ENCODE results near the gene LTB.
"Not testable (repeated sequence)": the region's sequence is repeated elsewhere in the genome, so short reads cannot be mapped to it uniquely, and the experiment has no call there.

The LTB gene

DNA sequence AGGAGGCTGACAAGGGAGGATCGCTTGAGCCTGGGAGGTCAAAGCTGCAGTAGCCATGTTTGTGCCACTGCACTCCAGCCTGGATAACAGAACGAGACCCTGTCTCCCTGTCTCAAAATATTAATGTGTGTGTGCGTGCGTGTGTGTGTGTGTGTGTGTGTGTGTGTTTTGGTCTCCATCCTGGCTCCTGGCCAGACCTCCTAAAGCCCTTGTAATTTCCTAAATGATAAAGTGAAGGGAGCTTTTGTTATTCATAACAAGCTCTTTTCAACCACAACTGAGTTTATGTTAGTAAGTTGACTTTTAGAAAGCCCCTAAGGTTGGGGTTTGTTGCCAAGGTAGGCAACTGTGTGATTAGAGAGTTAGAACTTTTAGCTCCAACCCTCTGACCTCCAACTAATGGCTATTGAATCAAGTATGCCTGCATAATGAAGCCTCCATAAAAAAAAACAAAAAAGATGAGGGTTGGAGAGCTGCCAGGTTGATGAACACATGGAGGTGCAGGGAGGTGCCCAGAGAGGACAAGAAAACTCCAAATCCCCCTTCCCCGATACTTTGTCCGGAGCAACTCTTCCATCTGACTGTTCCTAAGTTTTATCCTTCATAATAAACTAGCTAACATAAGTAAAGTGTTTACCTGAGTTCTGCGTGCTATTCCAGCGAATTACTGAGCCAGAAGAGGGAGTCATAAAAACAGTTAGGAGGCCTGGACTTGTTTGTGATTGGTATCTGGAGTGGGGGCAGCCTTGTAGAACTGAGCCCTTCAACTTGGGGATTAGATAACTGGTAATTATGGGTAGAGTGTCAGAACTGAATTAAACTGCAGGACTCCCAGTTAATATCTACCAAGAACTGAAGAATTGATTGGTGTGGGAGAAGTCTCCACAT, 27.5 kb upstream of the LTB start:
- DNase-seq: no peak

DNA sequence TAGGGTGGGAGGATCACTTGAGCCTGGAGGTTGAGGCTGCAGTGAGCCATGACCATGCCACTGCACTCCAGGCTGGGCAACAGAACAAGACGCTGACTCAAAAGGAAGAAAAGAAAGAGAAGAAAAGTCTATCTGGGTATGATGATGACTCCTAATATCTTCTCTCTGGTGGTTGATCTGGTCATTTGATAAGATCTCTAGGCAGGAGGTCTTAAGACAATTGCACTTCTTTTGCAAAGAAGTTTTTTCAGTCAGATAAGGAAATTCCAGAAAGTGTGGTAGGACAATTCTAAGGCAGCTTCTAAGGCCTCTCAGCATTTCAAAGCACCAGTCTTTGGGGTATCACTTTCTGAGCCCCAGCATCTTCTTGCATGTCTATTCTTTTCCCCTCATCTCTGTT, 25.1 kb upstream of the LTB start:
- no peak for DNase-seq

DNA sequence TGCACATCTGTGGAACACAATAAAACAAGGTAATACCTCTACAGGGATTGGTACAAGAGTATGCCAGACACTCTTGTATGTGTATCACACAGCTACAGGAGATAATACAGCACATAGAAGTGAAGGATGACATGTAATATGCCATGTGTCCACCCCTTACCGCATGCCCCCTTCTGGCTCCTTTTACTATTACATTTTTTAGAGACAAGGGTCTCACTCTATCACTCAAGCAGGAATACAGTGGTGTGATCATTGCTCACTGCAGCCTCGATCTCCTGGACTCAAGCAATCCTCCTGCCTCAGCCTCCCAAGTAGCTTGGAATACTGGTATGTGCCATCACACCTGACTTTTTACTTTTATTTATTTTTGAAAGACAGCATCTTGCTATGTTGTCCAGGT, 14.8 kb upstream of the LTB start:
- DNase-seq: peak; percentile 50

DNA sequence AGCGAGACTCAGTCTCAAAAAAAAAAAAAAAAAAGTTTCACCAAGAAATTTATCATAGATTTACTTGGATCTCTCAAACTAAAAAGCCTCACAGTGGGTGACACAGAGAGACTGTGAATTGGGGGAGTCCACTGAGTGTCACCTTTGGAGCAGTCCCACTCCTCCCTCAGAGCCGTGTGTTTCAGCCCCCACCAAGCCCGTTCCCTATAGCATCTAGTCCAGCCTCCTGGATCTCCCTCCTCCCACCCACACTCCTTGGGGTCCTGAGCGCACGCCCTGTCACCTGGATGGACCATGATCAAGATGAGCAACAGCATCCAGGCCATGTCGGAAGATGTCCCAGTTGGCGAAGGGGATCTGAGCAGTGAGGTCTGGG, 10.2 kb upstream of the LTB start:
- DNase-seq: no peak

DNA sequence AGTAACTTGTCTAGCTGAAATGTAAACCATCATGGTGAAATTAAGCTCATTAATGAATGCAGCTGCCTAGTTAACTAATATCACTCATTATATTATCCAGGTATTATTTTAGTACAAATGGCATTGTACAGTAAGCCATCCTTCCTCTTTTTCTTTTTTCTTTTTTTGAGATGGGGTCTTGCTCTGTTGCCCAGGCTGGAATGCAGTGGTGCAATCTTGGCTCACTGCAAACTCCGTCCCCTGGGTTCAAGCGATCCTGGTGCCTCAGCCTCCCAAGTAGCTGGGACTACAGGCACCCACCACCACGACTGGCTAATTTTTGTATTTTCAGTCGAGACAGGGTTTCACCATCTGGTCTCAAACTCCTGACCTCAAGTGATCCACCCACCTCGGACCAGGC, 8.5 kb upstream of the LTB start:
- not testable (repeated sequence) for DNase-seq

DNA sequence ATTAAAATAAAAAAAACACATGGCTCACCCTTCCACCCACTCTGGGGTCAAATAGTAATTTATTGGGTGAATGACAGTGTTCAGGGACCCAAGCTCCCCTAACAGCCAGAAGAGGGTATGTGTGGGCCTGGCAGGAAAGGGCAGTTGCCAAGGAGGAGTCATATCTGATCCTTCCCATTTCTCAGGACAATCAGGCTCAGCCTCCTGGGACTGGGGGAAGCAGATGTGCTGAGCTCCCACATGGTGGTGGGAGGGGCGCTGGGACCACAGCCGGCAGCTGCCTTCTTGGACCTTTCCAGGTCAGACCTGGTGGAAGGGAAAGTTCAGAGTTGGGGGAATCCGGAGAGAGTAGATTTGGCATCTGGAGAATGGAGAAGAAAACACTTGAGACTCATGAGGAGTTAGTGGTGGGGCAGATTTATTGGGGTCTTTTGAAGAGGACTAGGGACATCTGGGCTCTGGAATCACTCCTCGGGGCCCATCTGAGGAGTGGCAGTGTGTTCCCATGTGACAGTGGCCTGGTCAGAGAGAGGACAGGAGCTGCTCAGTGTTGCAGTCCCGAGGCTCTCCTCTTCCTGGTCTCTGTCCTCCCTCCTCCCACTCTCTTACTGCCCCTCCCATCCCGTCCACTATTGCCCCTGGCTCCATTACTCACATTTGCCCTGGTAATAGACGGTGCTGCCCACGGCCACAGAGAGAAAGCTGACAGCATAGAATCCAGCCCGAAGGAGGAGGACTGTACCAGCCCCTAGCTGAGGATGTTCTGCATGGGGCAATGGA, 6.8 kb upstream of the LTB start:
- no peak for DNase-seq

DNA sequence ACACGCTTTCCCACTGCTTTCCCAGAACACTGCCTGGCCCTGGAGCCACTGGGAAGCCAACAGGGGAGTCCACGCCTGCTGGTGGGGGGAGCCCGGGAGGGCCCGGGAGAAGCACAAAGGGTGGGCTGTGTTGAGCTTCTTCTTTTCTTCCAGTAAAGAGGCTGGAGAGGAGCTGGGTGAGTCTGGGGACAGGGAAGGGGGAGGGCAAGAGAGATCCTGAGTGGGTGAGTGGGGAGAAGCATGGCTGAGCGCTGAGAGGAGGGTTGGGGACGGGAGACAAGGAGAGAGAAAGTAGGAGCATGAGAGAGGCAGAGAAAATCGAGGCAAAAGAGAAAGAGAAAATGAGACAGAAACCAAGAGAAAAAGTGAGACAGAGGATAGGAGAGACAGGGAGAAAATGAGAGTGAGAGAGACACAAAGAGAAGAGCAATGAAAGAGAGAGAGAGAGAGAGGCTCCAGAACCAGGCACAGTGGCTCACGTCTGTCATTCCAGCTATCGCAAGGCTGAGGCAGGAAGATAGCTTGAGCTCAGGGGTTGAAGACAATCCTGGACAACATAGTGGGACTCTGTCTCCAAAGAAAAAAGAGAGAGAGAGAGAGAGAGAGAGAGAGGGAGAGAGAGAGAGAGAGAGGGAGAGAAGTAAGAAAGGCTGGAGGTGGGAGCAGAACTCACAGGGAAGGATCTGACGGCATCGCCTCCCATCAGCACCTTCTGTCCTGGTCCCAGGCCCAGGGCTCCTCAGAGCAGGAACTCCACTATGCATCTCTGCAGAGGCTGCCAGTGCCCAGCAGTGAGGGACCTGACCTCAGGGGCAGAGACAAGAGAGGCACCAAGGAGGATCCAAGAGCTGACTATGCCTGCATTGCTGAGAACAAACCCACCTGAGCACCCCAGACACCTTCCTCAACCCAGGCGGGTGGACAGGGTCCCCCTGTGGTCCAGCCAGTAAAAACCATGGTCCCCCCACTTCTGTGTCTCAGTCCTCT, 5.9 kb upstream of the LTB start:
- DNase-seq: no peak

DNA sequence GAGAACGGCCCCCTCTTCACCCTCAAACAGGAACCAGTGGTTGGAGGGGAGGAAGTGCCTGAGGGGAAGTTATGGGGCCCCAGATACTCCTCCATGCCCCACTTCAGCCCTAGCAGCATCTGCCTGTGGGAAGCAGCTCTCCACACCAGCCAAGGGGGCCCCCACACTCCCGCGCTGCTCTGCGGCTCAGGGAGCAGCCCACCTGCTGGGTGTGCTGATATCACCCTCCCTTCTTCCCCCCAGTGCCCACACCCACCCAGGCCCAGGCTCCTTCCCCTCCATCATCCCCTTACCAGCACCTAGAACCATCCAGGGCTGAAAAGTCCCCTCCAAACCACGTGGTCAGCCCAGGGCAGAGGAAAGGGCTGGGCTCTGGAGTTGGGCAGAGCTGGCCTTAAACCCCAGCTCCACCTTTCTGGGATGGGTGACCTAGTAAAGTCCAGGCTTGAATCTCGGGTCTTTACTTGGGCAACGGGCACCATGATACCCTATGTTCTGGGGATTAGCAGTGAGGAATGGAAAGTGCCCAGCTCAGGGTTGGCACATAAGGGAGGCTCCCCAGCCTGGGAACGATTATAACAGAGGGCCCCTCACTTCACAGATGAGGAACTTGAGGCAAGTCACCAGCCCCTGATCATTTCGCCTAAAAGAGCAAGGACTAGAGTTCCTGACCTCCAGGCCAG, 4.5 kb upstream of the LTB start:
- DNase-seq: no peak

DNA sequence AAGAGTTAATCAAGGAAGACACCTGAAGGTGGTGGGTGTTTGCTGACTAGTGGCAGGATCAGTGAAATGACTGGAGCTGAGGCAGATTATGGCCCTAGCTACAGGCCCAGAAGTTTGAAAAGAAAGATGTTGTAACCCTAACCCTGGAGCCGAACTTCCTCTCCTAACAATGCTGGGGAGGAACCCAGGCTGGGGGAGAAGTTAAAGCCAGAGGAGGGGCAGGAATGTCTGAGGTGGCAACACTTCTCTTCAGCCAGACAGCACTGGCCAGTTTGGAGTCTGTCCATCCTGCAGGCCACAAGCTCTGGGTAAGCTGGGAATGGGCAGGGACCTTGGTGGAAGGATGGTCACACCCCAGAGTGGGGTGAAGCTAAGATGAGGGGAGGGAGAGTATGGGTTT, 3.8 kb upstream of the LTB start, which contains the start of gene LST1:
TSS of gene LST1 (plus strand) at position 270 of the 400 bp plus-strand sequence. CDS start 1,023 bp downstream, outside the sequence.
- DNase-seq: no peak

DNA sequence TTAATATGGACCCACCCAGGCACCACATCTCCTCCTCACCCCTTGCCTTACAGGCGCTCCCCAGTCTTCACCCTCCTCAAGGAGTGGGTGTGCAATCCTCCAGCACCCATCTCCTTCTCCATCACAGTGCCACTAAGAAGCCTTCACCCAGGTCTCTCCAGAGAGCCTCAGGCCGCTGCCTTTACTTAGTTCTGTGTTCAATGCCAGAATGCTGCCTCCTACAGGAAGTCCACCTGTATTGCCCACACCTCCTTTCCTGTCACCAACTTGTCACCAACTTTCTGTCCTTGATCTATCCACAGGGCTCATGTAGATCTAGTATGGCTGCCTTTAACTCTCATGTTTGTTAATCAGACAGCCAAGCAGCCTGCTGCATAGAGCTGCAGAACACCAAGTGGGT, 3.3 kb upstream of the LTB start:
- DNase-seq: no peak

DNA sequence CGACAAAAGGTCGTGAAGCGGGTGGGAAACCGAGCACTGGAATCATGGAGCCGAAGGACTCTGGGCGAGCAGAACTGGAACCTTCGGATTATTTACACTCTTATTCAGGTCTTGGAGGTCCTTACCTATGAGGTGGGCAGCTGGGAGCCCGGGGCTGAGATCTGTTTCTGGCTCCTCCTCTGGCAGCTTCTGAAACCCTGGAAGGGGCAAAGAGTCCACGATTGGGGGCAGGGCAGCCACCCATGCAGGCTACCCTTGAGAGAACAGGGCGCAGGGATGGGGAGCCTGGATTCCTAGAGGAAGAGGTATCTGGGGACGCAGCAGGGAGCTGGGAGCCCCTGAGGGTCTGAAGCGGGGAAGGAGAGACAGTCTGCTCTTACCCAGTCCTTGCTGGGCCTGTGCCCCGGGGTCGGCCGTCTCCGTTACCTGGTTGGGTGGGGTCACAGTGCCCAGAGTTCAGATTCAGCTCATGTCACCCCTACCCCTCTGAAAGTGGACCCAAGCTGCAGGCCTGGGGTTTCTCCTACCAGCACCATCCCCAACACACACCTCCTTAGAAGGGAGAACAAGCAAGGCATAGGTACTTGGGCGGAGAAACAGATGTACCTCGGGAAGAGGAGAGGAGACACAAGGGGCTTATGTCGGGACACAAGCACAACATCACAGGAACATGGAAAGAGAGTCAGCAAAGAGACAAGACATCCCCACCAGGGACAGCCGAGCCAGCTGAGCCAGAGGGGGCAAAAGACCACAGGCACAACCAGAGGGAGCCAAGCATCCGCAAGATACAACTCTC, 592 bp downstream of the LTB start:
- peak; percentile 12 for DNase-seq

DNA sequence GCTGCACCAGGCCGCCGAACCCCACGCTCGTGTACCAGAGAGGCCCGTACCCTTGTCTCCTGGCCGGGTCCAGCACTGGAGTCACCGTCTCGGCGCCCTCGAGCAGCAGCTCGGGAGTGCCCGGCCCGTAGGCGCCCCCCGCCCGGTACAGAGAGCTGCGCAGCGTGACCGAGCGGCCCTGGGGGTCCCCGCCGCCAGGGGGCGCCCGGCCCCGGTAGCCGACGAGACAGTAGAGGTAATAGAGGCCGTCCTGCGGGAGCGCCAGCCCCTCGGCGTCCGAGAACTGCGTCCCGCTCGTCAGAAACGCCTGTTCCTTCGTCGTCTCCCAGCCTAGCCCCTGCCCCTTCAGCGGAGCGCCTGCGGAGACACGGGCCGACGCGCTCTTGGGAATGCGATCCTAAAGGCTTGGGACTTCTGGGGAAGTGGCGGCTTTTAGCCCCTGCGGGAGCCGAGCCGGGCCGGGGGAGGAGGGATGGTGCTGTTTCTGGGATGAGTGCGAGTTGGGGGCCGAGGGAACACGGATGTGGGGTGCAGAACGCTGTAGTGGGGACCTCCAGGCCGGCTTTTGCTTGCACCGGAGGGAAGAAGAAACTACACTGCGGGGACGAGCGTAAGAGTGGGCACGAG, 1.3 kb downstream of the LTB start:
- peak; percentile 79 for DNase-seq

DNA sequence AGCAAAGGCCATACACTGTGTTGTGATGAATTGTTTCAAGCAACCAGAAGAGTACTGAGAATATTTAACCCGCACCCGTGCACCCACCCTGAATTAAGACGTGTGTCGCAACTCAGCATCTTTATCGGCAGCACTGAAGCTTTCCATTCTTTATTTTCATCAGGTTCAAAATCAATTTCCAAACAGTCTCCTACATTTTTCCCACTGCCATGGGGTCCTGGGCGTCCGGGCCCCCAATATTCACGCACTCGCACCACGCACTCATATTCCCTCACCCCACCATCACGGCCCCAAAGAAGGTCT, 1.8 kb downstream of the LTB start:
- no peak for DNase-seq

DNA sequence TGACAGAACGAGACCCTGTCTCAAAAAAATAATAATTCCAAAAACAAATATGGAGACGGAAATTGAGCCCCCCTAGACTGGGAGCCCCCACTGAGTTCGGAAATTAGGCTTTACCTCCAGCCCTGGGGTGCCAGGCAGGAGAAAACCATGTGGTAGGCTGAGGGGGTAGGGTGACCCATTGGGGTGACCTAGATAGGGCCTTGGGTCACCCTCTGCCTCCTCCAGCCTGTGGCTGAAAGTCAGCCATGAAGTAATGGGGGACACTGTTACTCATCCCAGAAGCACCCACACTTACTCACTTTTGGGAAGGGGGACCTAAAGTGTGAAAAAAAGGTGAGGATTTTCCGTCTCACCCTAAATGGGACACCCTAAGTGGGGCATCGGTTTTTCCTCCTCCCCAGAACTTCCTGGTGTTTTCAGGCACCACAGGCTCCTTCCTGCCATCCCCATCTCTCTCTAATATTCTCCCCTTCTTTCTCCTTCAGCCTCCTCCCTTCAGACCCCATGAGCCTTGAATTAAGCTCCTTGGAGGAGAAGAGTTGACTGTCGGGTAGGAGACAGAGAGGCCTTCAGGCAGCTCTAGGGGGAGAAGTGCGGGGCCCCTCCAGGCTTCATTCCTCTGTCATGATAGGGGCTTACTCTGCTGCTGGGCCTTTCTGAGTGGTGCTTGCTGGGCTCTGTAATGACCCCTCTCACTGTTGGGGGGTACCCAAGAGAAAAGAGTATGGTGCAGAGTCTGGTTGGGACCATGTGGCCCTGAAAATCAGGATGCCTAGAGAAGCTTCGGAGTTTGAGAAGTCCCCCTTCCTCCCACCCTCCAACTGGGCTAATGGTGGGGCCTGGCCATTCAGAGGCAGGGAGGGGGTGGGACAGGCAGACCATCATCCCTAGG, 2.4 kb downstream of the LTB start:
- no peak for DNase-seq

DNA sequence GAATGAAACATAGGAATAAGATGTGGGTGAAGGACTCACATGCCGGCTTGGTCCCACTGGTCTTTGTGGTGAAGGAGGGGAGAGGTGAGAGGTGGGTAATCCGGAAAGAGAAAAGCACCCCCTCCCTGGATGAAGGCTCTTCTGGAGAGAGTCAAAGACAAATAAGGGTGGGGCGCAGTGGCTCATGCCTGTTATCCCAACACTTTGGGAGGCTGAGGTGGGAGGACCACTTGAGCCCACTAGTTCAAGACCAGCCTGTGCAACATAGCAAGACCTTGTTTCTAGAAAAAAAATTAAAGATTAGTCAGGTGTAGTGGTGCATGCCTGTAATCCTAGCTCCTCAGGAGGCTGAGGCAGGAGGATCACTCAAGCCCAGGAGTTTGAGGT, 3.1 kb downstream of the LTB start:
- DNase-seq: no peak

DNA sequence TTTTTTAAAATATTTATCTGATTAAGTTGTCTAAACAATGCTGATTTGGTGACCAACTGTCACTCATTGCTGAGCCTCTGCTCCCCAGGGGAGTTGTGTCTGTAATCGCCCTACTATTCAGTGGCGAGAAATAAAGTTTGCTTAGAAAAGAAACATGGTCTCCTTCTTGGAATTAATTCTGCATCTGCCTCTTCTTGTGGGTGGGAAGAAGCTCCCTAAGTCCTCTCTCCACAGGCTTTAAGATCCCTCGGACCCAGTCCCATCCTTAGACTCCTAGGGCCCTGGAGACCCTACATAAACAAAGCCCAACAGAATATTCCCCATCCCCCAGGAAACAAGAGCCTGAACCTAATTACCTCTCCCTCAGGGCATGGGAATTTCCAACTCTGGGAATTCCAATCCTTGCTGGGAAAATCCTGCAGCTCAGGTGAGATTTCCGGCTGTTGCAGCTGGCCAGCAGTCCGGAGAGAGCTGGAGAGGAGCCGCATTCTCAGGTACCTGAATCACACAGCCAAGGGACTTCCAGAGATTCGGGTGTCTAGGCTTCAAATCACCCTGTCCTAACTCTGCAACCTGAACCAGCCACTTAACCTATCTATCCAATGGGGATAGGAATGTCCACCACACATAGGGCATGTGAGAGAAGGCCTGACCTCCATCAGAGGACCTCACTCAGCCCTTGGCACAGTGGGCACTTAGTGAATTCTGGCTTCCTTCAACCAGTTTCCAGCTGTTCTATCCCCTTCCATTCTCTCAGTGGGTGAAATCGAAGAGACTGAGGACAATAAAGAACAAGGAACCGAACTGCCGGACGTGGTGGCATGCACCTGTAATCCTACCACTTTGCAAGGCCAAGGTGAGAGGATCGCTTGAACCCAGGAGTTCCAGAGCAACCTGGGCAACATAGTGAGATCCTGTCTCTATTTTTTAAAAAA, 3.8 kb downstream of the LTB start:
- DNase-seq: no peak

DNA sequence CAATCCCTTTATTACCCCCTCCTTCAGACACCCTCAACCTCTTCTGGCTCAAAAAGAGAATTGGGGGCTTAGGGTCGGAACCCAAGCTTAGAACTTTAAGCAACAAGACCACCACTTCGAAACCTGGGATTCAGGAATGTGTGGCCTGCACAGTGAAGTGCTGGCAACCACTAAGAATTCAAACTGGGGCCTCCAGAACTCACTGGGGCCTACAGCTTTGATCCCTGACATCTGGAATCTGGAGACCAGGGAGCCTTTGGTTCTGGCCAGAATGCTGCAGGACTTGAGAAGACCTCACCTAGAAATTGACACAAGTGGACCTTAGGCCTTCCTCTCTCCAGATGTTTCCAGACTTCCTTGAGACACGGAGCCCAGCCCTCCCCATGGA, 4.7 kb downstream of the LTB start:
- DNase-seq: no peak

DNA sequence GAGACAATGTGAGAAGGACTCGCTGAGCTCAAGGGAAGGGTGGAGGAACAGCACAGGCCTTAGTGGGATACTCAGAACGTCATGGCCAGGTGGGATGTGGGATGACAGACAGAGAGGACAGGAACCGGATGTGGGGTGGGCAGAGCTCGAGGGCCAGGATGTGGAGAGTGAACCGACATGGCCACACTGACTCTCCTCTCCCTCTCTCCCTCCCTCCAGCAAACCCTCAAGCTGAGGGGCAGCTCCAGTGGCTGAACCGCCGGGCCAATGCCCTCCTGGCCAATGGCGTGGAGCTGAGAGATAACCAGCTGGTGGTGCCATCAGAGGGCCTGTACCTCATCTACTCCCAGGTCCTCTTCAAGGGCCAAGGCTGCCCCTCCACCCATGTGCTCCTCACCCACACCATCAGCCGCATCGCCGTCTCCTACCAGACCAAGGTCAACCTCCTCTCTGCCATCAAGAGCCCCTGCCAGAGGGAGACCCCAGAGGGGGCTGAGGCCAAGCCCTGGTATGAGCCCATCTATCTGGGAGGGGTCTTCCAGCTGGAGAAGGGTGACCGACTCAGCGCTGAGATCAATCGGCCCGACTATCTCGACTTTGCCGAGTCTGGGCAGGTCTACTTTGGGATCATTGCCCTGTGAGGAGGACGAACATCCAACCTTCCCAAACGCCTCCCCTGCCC, 5.2 kb downstream of the LTB start:
- no peak for DNase-seq

All from fibroblast of skin of scalp (primary cell).